ENCODE results near the gene BAIAP2L1.

BAIAP2L1 gene

GRCh38 chr7:98257701-98258100 lies 143.2 kb downstream of the BAIAP2L1 start:
- no peak for DNase-seq

DNA sequence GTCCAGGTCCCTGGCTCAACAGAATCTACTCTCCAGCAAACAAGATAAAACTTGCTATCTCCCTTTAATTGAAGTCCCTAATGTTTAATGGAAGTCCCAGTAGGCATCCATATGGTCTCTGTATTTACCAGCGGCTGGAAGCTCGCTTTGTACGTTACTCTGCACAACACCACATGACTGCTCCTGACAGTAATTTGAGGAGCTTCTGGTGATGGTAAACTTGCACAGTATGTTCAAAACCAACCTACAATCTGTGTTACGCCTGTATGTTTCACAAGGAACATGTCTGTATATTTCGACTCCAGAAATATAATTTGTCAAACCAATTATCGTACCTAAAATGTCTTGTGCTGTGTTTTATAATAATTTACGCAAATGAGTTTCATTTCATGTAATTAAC lies 144.5 kb downstream of the BAIAP2L1 start:
- no peak for DNase-seq

GRCh38 chr7:98254951-98255610 lies 145.8 kb downstream of the BAIAP2L1 start:
- peak; percentile 87 for DNase-seq

GRCh38 chr7:98254516-98254915 lies 146.4 kb downstream of the BAIAP2L1 start:
- DNase-seq = no peak

DNA sequence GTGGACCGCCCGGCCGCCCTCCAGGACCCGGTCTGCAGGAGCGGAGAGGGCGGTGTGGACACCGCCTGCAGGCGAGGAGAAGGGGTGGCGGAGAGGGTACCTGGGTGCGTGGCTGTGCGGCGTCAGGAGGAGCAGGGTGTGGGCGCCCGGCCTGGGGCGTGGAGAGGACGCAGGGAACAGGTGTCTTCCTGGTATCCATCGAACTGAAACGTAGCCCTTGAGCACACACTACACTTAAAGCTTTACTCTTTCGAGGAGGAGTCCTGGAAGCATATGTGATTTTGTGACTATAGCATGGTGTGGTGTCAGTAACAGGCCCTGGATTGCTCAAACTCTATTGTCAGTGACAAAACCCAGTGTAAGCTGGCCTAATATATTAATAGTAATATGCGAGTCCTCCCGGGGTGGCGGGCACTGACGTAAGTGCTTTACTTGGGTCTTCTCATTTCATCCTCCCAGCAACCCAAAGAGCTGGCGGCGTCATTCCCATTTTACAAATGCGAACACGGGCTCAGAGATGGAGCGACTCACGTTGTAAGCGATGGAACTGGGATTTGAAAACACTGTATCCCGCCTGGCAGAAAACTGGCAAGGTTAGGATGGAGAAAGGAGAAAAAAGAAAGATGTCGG lies 148.3 kb downstream of the BAIAP2L1 start:
- no peak for DNase-seq

- DNase-seq = peak; percentile 98
Observed at GRCh38 chr7:98251601-98252424, 149.1 kb downstream of the BAIAP2L1 start, which contains the start of gene TECPR1. Gene TECPR1 (minus strand): TSS chr7:98252232. CDS start chr7:98246146, 6,086 bp downstream.

GRCh38 chr7:98251231-98251600 lies 149.7 kb downstream of the BAIAP2L1 start:
- peak; percentile 55 for DNase-seq

DNA sequence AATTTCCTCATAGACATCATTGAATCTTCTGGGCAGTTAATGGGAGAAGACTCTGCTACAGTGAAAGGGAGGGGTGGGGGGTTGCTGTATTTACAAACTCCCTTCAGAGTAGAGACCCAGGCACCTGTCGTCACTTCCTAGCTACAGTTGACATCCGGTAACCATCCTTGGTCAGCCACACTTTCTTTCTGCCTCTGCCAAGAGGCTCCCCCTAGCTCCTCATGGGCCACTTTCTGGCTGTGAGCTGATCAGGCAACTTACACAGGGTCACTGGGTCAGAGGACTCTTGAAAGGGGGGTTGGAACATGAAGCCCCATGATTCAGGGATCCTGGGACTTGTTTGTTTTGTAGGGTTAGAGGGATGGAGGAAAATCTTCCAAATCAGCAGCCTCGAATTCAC lies 150.1 kb downstream of the BAIAP2L1 start:
- DNase-seq = peak; percentile 36

DNA sequence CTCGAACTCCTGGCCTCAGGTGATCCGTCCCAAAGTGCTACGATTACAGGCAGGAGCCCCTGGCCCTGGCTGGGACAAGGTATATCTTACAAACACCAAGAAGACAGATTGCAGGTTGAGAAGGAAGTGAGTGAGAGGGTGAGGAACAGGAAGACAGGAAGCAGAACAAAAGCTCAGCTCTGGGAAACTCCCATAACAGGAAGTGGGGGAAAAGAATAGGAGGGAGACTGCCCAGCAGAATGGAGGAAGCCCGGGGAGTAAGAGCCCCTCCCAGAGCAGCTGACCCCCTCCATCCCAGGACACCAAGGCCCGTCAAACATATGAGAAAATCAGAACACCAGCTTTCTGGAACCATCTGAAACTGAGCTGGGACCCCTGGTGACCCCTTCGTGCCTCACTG lies 151.8 kb downstream of the BAIAP2L1 start:
- no peak for DNase-seq

DNA sequence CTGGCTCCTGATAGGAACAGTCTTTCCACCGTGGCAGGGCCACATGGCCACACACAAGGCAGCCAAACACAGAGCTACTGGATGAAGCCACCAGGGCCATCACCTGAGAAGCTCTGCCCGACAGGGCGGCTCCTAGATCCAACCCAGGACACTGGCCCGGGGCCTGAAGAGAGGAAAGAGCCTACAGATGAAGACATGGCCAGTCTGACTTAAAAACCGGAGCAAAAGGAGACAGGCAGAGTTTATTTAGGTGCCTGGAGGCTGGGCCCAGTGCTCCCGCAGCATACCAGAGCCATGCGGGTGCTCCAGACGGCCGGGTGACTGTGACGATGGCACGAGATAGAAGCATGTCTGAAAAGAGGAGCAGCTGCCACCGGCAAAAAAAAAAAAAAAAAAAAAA lies 152.7 kb downstream of the BAIAP2L1 start:
- DNase-seq = no peak

DNA sequence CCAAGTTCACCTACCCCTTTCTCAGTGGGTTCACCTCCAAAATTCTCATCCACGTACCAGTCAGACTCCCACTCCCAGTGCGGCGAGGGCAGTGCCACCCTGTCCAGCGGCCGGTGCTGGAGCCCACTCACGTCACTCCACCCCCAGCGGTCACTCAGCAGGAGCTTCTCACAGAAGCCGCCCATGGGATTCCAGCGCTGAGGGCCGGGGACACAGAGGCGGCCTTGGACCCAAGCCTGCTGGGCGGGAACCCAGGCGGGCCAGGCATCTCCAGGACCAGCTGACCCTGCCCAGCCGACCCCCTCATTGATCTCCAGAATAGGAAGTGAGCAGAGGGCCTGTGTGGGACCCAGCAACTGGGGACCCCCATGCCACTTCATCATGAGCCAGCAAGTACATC lies 156.0 kb downstream of the BAIAP2L1 start:
- no peak for DNase-seq

- no peak for DNase-seq
Observed at GRCh38 chr7:98242934-98243333, 158.0 kb downstream of the BAIAP2L1 start.

DNA sequence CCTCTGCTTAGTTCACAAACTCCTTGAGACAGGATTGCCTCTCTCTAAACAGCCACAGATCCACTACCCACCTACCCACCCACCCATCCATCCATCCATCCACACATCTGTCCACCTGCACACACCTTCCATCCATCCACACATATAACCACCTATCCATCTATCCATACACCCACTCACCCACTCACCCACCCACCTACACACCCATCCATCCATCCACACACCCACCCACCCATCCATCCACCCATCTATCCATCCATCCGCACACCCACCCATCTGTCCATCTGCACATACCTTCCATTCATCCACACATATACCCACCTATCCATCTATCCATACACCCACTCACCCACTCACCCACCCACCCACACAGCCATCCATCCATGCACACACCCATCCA lies 158.5 kb downstream of the BAIAP2L1 start:
- DNase-seq = no peak

- DNase-seq = no peak
Observed at GRCh38 chr7:98241674-98242241, 159.1 kb downstream of the BAIAP2L1 start.

All from OCI-M1 (cell line).